SHP77 (cell line): ENCODE results near the gene AMDHD2.

Experiments used
- DNase-seq, 2 experiments: peaks; one replicate each; lab custom pipeline; 2025; lab: John Stamatoyannopoulos, UW

The AMDHD2 gene

GRCh38 chr16:2499890-2500429 is 20.2 kb upstream of the AMDHD2 start:
- DNase-seq, result no peak

- no peak for DNase-seq
Measured at GRCh38 chr16:2500430-2500917, 19.7 kb upstream of the AMDHD2 start.

GRCh38 chr16:2500918-2501750 is 19.0 kb upstream of the AMDHD2 start:
- peak; percentile 65 for DNase-seq

GRCh38 chr16:2501946-2502895 is 17.9 kb upstream of the AMDHD2 start:
- no peak for DNase-seq

- no peak for DNase-seq
Measured at GRCh38 chr16:2505695-2506094, 14.5 kb upstream of the AMDHD2 start.

GRCh38 chr16:2507052-2507659 is 13.0 kb upstream of the AMDHD2 start:
- DNase-seq, result no peak

- DNase-seq, result no peak
Measured at GRCh38 chr16:2507665-2508064, 12.5 kb upstream of the AMDHD2 start.

- DNase-seq, result no peak
Measured at GRCh38 chr16:2508722-2509400, 11.3 kb upstream of the AMDHD2 start.

- no peak for DNase-seq
Measured at GRCh38 chr16:2511128-2511800, 8.9 kb upstream of the AMDHD2 start.

GRCh38 chr16:2511996-2512734 is 8.0 kb upstream of the AMDHD2 start:
- DNase-seq, result no peak

GRCh38 chr16:2512735-2513404 is 7.3 kb upstream of the AMDHD2 start:
- DNase-seq, result peak; percentile 35 to 66

GRCh38 chr16:2513405-2514332 is 6.5 kb upstream of the AMDHD2 start, which contains the start of gene ATP6V0C:
ATP6V0C (plus strand) TSS chr16:2513952; CDS start chr16:2514104, 152 bp downstream.
- DNase-seq, result peak; percentile 81 to 84

- DNase-seq, result no peak
Measured at GRCh38 chr16:2514333-2515179, 5.6 kb upstream of the AMDHD2 start.

- DNase-seq, result no peak
Measured at GRCh38 chr16:2515180-2515851, 4.9 kb upstream of the AMDHD2 start.

- DNase-seq, result no peak
Measured at GRCh38 chr16:2516391-2517240, 3.6 kb upstream of the AMDHD2 start.
